ENCODE data around the gene OR6K3.

OR6K3 gene

DNA sequence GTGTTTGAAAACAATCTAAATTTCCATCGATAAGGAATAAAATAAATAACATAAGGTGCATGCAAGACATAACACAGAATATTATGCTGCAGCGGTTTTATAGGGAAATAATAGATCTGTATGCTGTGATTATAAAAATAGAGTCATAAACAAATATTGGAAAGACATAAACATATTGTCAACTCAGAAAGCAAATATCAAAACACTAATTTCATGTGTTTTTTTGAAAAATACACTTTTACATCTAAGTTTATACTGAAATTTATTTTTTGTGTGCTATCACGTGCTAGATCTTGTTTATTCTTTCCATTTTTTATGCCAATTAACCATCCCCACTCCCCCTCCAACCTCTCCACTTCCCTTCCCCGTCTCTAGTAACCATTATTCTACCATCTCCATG lies 9.4 kb downstream of the OR6K3 start:
- TF ChIP-seq GLIS3 (CRISPR knock-in tag; IDR thresholded peaks at IDR 0.05), result no peak
- TF ChIP-seq TCF4 (CRISPR knock-in tag; IDR thresholded peaks at IDR 0.05; ENCODE audit: borderline replicate concordance), result no peak
- no peak for TF ChIP-seq SNAI2 (CRISPR knock-in tag; IDR thresholded peaks at IDR 0.05)
- no peak for TF ChIP-seq ZNF565 (CRISPR knock-in tag; conservative IDR thresholded peaks at IDR 0.05; ENCODE audit: low read depth)
- TF ChIP-seq BACH2 (CRISPR knock-in tag; IDR thresholded peaks at IDR 0.05; ENCODE audit: borderline replicate concordance), result no peak
- TF ChIP-seq ARNTL (CRISPR knock-in tag; IDR thresholded peaks at IDR 0.05; ENCODE audit: borderline replicate concordance, low read depth), result no peak
- no peak for TF ChIP-seq ZFP30 (CRISPR knock-in tag; IDR thresholded peaks at IDR 0.05)
- TF ChIP-seq ESRRG (CRISPR knock-in tag; IDR thresholded peaks at IDR 0.05), result no peak
- TF ChIP-seq TOX (CRISPR knock-in tag; IDR thresholded peaks at IDR 0.05; ENCODE audit: borderline replicate concordance), result no peak
- no peak for TF ChIP-seq RARB (CRISPR knock-in tag; IDR thresholded peaks at IDR 0.05)
- no peak for TF ChIP-seq PPARA (CRISPR knock-in tag; IDR thresholded peaks at IDR 0.05; ENCODE audit: borderline replicate concordance)
- no peak for TF ChIP-seq ZFP3 (CRISPR knock-in tag; IDR thresholded peaks at IDR 0.05)
- TF ChIP-seq, protein P1, sequence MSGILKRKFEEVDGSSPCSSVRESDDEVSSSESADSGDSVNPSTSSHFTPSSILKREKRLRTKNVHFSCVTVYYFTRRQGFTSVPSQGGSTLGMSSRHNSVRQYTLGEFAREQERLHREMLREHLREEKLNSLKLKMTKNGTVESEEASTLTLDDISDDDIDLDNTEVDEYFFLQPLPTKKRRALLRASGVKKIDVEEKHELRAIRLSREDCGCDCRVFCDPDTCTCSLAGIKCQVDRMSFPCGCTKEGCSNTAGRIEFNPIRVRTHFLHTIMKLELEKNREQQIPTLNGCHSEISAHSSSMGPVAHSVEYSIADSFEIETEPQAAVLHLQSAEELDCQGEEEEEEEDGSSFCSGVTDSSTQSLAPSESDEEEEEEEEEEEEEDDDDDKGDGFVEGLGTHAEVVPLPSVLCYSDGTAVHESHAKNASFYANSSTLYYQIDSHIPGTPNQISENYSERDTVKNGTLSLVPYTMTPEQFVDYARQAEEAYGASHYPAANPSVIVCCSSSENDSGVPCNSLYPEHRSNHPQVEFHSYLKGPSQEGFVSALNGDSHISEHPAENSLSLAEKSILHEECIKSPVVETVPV (CRISPR knock-in tag; IDR thresholded peaks at IDR 0.05), result no peak
- no peak for TF ChIP-seq CSDC2 (CRISPR knock-in tag; IDR thresholded peaks at IDR 0.05)
- ATAC-seq, result no peak

DNA sequence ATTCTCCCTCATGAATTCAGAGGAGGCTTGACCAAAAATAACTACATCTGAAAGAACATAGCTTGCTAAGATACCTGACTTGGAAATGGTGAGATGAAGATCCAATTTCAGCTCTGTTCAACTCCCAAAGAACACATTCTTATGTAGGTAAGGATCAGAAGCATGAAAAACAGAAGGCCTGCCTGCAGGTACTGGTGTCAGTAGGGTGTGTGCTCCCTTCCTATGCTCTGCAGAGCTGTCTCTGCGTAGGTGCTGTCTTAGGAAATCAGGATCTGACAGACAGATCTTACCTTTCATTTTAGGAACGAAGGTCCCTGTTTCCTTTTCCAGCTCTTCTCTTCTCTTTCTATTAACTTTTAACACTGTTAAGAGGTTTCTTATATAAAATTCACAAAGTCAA lies 14.4 kb downstream of the OR6K3 start:
- TF ChIP-seq, protein P2, sequence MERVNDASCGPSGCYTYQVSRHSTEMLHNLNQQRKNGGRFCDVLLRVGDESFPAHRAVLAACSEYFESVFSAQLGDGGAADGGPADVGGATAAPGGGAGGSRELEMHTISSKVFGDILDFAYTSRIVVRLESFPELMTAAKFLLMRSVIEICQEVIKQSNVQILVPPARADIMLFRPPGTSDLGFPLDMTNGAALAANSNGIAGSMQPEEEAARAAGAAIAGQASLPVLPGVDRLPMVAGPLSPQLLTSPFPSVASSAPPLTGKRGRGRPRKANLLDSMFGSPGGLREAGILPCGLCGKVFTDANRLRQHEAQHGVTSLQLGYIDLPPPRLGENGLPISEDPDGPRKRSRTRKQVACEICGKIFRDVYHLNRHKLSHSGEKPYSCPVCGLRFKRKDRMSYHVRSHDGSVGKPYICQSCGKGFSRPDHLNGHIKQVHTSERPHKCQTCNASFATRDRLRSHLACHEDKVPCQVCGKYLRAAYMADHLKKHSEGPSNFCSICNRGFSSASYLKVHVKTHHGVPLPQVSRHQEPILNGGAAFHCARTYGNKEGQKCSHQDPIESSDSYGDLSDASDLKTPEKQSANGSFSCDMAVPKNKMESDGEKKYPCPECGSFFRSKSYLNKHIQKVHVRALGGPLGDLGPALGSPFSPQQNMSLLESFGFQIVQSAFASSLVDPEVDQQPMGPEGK (CRISPR knock-in tag; IDR thresholded peaks at IDR 0.05; ENCODE audit: borderline replicate concordance), result no peak
- TF ChIP-seq, protein P3, sequence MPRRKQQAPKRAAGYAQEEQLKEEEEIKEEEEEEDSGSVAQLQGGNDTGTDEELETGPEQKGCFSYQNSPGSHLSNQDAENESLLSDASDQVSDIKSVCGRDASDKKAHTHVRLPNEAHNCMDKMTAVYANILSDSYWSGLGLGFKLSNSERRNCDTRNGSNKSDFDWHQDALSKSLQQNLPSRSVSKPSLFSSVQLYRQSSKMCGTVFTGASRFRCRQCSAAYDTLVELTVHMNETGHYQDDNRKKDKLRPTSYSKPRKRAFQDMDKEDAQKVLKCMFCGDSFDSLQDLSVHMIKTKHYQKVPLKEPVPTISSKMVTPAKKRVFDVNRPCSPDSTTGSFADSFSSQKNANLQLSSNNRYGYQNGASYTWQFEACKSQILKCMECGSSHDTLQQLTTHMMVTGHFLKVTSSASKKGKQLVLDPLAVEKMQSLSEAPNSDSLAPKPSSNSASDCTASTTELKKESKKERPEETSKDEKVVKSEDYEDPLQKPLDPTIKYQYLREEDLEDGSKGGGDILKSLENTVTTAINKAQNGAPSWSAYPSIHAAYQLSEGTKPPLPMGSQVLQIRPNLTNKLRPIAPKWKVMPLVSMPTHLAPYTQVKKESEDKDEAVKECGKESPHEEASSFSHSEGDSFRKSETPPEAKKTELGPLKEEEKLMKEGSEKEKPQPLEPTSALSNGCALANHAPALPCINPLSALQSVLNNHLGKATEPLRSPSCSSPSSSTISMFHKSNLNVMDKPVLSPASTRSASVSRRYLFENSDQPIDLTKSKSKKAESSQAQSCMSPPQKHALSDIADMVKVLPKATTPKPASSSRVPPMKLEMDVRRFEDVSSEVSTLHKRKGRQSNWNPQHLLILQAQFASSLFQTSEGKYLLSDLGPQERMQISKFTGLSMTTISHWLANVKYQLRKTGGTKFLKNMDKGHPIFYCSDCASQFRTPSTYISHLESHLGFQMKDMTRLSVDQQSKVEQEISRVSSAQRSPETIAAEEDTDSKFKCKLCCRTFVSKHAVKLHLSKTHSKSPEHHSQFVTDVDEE (CRISPR knock-in tag; IDR thresholded peaks at IDR 0.05), result no peak
- TF ChIP-seq ZFP30 (CRISPR knock-in tag; IDR thresholded peaks at IDR 0.05) (no peak), ESRRG (CRISPR knock-in tag; IDR thresholded peaks at IDR 0.05) (no peak), BACH2 (CRISPR knock-in tag; IDR thresholded peaks at IDR 0.05; ENCODE audit: borderline replicate concordance) (no peak), OSR1 (CRISPR knock-in tag; IDR thresholded peaks at IDR 0.05) (no peak), ZFP3 (CRISPR knock-in tag; IDR thresholded peaks at IDR 0.05) (no peak), ARNTL (CRISPR knock-in tag; IDR thresholded peaks at IDR 0.05; ENCODE audit: borderline replicate concordance, low read depth) (no peak), SNAI2 (CRISPR knock-in tag; IDR thresholded peaks at IDR 0.05) (no peak), PPARA (CRISPR knock-in tag; IDR thresholded peaks at IDR 0.05; ENCODE audit: borderline replicate concordance) (no peak), ZNF8 (CRISPR knock-in tag; IDR thresholded peaks at IDR 0.05) (no peak), RARB (CRISPR knock-in tag; IDR thresholded peaks at IDR 0.05) (no peak), GLIS3 (CRISPR knock-in tag; IDR thresholded peaks at IDR 0.05) (no peak)
- TF ChIP-seq, protein P4, sequence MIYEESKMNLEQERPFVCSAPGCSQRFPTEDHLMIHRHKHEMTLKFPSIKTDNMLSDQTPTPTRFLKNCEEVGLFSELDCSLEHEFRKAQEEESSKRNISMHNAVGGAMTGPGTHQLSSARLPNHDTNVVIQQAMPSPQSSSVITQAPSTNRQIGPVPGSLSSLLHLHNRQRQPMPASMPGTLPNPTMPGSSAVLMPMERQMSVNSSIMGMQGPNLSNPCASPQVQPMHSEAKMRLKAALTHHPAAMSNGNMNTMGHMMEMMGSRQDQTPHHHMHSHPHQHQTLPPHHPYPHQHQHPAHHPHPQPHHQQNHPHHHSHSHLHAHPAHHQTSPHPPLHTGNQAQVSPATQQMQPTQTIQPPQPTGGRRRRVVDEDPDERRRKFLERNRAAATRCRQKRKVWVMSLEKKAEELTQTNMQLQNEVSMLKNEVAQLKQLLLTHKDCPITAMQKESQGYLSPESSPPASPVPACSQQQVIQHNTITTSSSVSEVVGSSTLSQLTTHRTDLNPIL (CRISPR knock-in tag; IDR thresholded peaks at IDR 0.05; ENCODE audit: low read depth), result no peak
- no peak for ATAC-seq

DNA sequence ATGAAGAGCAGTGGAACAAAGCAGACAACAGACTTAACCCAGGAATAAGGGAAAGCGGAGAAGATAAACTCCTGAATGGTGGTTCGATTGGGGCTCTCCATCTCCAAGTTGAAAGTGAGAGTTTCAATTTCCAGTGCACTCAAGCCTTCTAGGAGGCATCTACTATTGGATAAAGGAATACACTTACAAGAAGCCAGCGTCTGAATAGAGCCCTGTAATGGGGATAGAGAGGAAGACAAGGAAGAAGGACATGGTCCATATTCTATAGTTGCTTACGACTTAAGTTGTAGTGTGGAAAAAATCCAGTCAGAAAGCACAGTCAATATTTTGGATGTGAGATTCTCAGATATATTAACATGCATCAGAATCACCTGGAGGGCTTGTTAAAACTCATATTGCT lies 20.0 kb downstream of the OR6K3 start, which contains the start of gene OR6K2:
TSS of gene OR6K2 (minus strand) at position 101 of the 400 bp plus-strand sequence. CDS start at position 101, 0 bp downstream.
- no peak for ATAC-seq
- TF ChIP-seq ZFP30 (CRISPR knock-in tag; IDR thresholded peaks at IDR 0.05) (no peak), TOX (CRISPR knock-in tag; IDR thresholded peaks at IDR 0.05; ENCODE audit: borderline replicate concordance) (no peak), CSDC2 (CRISPR knock-in tag; IDR thresholded peaks at IDR 0.05) (no peak), OSR1 (CRISPR knock-in tag; IDR thresholded peaks at IDR 0.05) (no peak), RARB (CRISPR knock-in tag; IDR thresholded peaks at IDR 0.05) (no peak), ZNF8 (CRISPR knock-in tag; IDR thresholded peaks at IDR 0.05) (no peak), ISL1 (CRISPR knock-in tag; IDR thresholded peaks at IDR 0.05) (no peak)
- TF ChIP-seq, protein P4 (CRISPR knock-in tag; IDR thresholded peaks at IDR 0.05; ENCODE audit: low read depth), result no peak
- TF ChIP-seq, protein P5, sequence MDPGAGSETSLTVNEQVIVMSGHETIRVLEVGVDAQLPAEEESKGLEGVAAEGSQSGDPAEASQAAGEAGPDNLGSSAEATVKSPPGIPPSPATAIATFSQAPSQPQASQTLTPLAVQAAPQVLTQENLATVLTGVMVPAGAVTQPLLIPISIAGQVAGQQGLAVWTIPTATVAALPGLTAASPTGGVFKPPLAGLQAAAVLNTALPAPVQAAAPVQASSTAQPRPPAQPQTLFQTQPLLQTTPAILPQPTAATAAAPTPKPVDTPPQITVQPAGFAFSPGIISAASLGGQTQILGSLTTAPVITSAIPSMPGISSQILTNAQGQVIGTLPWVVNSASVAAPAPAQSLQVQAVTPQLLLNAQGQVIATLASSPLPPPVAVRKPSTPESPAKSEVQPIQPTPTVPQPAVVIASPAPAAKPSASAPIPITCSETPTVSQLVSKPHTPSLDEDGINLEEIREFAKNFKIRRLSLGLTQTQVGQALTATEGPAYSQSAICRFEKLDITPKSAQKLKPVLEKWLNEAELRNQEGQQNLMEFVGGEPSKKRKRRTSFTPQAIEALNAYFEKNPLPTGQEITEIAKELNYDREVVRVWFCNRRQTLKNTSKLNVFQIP (CRISPR knock-in tag; IDR thresholded peaks at IDR 0.05; ENCODE audit: borderline replicate concordance, low read depth), result no peak
- TF ChIP-seq, protein P1 (CRISPR knock-in tag; IDR thresholded peaks at IDR 0.05), result no peak
- TF ChIP-seq, protein P2 (CRISPR knock-in tag; IDR thresholded peaks at IDR 0.05; ENCODE audit: borderline replicate concordance), result no peak
